Measurements from ENCODE around the gene CCDC27.
"Not testable (repeated sequence)": the region's sequence is repeated elsewhere in the genome, so short reads cannot be mapped to it uniquely, and the experiment has no call there.

Gene CCDC27

DNA sequence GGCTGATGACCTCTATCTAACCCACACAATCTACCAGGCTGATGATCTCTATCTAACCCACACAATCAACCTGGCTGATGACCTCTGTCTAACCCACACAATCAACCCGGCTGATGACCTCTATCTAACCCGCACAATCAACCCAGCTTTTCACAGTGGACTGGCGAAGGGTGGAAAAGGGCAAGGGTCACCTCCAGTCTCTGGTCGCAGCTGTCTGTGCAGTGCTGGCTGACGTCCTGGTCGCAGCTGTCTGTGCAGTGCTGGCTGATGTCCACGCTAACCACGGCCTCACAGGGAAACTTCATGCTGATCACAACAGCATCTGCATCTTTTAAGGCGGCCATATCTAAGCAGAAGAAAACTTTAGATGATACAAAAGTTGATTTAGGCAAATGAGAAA, 12.2 kb upstream of the CCDC27 start:
- no peak for DNase-seq

- no peak for DNase-seq
These were observed 11.5 kb upstream of the CCDC27 start for GRCh38 chr1:3740752-3741151.

GRCh38 chr1:3741566-3742438, 10.4 kb upstream of the CCDC27 start:
- no peak for DNase-seq

GRCh38 chr1:3742439-3743298, 9.6 kb upstream of the CCDC27 start:
- no peak for DNase-seq

GRCh38 chr1:3743421-3743820, 8.8 kb upstream of the CCDC27 start:
- DNase-seq, result no peak

DNA sequence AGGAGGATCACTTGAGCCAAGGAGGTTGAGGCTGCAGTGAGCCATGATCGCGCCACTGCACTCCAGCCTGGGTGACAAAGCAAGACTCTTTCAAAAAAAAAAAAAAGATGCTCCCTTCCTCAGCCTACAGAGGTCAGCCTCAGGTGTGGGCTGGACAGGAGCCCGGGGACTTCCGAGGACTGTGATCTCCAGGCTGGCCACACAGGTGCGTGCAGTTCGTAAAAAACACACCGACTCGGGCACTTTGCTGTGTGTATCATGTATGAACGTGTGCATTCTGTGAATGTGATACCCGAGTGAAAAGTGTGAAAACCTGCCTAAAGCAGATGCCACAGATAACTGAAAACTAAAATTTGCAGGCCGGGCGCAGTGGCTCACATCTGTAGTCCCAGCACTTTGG, 8.4 kb upstream of the CCDC27 start:
- DNase-seq, result no peak

- DNase-seq, result no peak
These were observed 7.6 kb upstream of the CCDC27 start for GRCh38 chr1:3744646-3745045.

DNA sequence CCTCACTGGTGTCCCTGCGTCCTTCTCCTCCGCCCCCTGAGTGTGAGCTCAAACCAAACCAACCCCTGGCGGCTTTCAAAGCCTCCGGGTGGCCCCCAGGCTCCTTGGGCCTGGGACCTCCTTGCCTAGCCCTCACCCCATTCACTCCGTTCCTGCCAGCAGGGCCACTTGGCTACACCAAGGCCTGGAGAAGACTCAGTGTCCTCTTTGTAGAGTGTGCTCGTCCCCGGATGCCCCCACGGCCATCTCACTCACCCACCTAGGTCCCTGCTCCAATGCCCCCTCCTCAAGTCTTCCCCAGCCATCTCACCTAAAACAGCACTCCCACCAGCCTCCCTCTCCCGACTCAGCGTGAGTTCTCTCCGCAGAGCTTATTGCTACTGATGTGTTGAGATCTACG, 7.2 kb upstream of the CCDC27 start:
- DNase-seq, result no peak

GRCh38 chr1:3745590-3746381, 6.5 kb upstream of the CCDC27 start:
- no peak for DNase-seq

GRCh38 chr1:3746389-3746829, 5.8 kb upstream of the CCDC27 start:
- no peak for DNase-seq

DNA sequence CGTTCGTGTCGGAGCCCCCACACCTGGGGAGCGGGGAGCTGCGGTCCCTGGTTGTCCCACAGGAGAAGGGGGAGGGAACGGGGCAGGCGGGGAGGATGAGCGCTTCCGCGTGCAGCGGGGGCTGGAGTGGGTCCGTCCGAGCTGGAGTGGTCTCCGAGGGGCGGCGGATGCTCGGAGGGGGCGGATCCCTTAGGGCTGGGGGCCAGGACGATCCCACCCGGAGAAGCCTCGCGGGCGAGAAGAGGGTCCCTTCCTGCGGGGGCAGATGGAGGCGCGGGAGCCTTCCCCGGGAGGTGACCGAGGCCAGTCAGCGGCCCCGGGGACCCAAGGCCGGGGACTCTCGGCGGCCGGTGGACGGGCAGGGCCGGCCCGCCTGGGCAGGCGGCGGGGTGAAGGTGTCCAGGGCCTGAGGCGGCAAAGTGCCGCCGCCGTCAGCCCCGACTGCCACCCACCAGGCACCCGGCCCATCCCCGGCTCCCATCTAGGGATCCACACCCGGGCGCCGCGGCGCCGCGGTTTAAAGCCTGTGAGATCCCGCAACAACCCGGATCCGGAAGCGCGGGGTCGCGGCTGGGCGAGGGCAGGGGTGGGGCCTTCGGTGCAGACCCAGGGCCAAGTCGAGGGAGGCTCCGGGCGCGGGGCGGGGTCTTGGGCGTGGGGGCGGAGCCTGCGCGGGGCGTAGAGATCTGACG, 5.3 kb upstream of the CCDC27 start:
- peak; percentile 68 for DNase-seq

- no peak for DNase-seq
These were observed 4.8 kb upstream of the CCDC27 start for GRCh38 chr1:3747522-3747848.

GRCh38 chr1:3747903-3748302, 4.3 kb upstream of the CCDC27 start:
- DNase-seq, result no peak

GRCh38 chr1:3748316-3748900, 3.8 kb upstream of the CCDC27 start:
- DNase-seq, result not testable (repeated sequence)

GRCh38 chr1:3749512-3749911, 2.7 kb upstream of the CCDC27 start:
- DNase-seq, result no peak

DNA sequence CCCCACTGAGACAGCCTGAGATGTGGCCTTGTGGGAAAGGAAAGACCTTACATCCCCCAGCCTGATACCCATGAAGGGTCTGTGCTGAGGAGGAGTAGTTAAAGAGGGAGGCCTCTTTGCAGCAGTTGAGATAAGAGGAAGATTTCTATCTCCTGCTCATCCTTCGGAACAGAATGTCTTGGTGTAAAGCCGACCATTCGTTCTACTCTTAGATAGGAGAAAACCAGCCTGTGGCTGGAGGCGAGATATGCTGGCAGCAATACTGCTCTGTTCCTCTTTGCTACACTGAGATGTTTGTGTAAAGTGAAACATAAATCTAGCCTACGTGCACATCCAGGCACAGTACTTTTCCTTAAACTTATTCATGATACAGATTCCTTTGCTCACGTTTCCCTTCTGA, 1.5 kb upstream of the CCDC27 start:
- DNase-seq, result no peak

GRCh38 chr1:3753656-3754454, 1.6 kb downstream of the CCDC27 start:
- no peak for DNase-seq

DNA sequence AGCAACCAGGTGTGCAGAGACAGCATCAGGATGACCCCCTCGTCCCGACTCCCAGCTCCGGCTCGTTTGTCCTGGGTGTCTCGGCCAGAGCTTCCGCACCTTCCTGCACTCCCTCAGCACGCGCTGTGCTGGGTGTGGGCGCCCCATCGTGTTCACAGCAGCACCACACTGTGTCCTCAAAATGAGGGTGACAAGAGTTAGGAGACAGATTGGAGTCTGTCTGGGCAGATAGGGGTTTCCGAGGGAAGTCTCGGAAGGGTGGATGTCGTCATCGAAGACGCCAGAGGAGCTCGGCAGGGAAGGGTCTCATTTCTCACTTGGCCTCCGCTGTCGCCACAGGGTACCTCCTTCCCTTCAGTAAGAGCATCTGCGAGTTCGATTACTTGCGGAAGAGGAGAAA, 4.1 kb downstream of the CCDC27 start:
- DNase-seq, result no peak

DNA sequence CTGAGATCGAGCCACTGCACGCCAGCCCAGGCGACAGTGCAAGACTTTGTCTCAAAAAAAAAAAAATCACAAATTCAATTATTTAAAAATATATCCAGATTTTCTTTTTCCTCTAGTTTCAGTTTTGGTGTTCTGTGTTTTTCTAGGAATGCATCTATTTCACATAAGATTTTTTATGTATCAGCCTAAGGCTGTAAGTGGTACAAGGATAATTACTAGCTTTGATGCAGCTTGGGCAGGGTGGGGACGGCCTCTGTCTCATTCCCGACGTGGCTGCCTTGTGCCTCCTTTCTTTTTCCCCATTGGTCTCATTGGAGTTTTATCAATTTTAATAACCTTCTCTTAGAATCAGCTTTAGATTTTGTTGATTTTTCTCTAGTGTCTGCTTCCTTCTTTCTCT, 6.9 kb downstream of the CCDC27 start:
- DNase-seq, result no peak

DNA sequence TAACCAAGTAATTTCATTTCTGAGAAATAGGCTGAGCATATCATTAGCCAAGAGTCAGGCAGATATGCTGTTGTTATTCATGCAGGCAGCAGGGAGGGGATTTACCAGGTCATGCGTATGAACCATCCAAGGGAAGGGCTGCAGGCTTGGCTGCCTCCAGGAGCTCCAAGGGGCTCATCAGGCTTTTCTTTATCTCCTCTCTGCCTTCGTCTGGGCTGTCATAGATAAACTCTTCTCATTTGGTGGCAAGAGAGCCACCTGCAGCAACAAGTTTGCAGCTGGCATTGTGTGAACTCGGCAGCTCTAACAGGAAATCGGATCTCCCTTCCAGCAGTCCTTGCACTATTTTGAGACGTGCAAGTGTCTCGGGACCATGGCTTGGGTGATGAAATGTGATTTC, 7.5 kb downstream of the CCDC27 start:
- DNase-seq, result no peak

GRCh38 chr1:3761296-3762010, 9.2 kb downstream of the CCDC27 start:
- DNase-seq, result no peak
